Measurements from ENCODE around the gene FAHD2B. TPM values are rescaled to one million over a fixed set of nuclear protein-coding genes. Genes with fewer than 3 reads are reported as not detected.
A peak's percentile ranks its signal among the peaks of the same experiment; 100 is the strongest.
"Not testable (repeated sequence)": the region's sequence is repeated elsewhere in the genome, so short reads cannot be mapped to it uniquely, and the experiment has no call there.

Gene FAHD2B
- total RNA-seq, 1 donor from 2014 or later, result 14.6 TPM

DNA sequence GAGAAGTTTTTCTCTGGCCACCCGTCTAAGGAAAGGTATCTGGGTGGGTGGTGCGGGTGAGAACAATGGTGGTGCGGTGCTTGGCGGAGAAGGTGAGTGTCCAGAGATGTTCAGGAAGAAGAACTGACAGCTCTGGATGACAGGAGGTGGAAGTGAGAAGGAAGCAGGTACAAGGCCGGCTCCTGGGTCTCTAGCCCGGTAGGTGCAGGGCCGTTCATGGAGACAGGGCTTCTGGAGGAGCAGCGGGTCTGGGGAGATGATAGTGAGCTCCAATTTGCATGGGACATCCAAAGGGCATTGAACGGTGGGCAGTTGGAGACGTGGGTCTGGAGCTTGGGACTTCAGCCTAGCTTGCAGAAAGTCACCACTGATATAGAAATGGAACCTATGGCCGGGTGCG lies 979 bp upstream of the FAHD2B start:
- Mint-ChIP-seq H3K27me3 (ENCODE audit: unreplicated experiment) (no peaks in the 10 kb centered on the region), H3K27ac (ENCODE audit: unreplicated experiment) (no peak overlapping the region), H3K36me3 (ENCODE audit: low read depth, unreplicated experiment) (no peaks in the 10 kb centered on the region), H3K9me3 (ENCODE audit: unreplicated experiment) (no peaks in the 10 kb centered on the region), H3K4me3 (ENCODE audit: unreplicated experiment) (peak overlapping the region; percentile 85), H3K4me1 (ENCODE audit: unreplicated experiment) (peaks cover 4% of the 10 kb centered on the region)
- TF ChIP-seq CTCF (IDR thresholded peaks at IDR 0.05; ENCODE audit: unreplicated experiment), result no peak
- DNase-seq (ENCODE audit: low spot score), result no peak

- not testable (repeated sequence) for H3K9me3 Mint-ChIP-seq (ENCODE audit: unreplicated experiment); H3K4me1 Mint-ChIP-seq (ENCODE audit: unreplicated experiment); H3K27ac Mint-ChIP-seq (ENCODE audit: unreplicated experiment); H3K4me3 Mint-ChIP-seq (ENCODE audit: unreplicated experiment); H3K27me3 Mint-ChIP-seq (ENCODE audit: unreplicated experiment); DNase-seq (ENCODE audit: low spot score); H3K36me3 Mint-ChIP-seq (ENCODE audit: low read depth, unreplicated experiment)
Measured at GRCh38 chr2:97093983-97094771, 505 bp downstream of the FAHD2B start.

- DNase-seq (ENCODE audit: low spot score), result not testable (repeated sequence)
Measured at GRCh38 chr2:97092946-97093345, 1.7 kb downstream of the FAHD2B start.

DNA sequence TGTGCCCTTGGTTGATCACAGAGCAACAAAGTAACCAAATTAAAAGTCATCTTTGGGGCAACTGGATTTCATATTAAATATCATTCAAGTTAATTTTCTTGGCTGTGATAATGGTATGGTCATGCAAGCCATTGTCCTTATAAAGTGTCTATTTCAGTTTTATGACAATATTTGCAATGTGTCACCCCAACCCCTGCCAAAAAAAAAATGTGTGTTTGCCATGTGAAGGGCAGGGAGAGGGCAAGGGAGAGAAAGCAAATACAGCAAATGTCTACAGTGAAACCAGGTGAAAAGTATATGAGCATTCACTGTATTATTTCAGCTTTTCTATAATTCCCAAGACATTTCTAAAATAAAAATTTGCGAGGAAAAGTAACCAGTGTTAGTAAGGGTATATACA lies 6.0 kb downstream of the FAHD2B start:
- not testable (repeated sequence) for H3K27me3 Mint-ChIP-seq (ENCODE audit: unreplicated experiment); DNase-seq (ENCODE audit: low spot score); H3K36me3 Mint-ChIP-seq (ENCODE audit: low read depth, unreplicated experiment); H3K4me3 Mint-ChIP-seq (ENCODE audit: unreplicated experiment); H3K4me1 Mint-ChIP-seq (ENCODE audit: unreplicated experiment); H3K27ac Mint-ChIP-seq (ENCODE audit: unreplicated experiment); H3K9me3 Mint-ChIP-seq (ENCODE audit: unreplicated experiment)

More at GRCh38 chr2:97092946-97093345, 1.7 kb downstream of the FAHD2B start:
- not testable (repeated sequence) for H3K9me3 Mint-ChIP-seq (ENCODE audit: unreplicated experiment); H3K27ac Mint-ChIP-seq (ENCODE audit: unreplicated experiment); H3K27me3 Mint-ChIP-seq (ENCODE audit: unreplicated experiment); H3K36me3 Mint-ChIP-seq (ENCODE audit: low read depth, unreplicated experiment); H3K4me1 Mint-ChIP-seq (ENCODE audit: unreplicated experiment); H3K4me3 Mint-ChIP-seq (ENCODE audit: unreplicated experiment)

DNA sequence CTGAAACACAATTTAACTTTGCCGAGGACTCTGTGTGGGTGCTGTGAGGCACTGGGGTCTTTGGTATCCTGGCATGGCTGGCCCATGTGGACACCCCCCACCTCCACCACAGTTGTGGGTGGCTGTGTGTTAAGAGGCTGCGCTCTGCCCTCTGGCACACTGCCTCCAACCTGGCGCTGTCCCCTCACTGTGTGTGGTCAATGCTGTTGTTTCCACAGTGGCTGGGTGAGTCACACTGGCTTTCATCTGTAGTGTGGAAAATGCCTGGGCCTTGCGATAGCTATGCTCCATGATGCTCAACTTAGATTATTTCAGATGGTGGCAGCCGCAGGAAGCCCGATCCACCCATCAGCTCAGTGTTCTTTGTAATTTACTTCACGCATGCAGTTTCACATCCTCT lies 9.6 kb downstream of the FAHD2B start:
- H3K4me1 Mint-ChIP-seq (ENCODE audit: unreplicated experiment); H3K27ac Mint-ChIP-seq (ENCODE audit: unreplicated experiment); H3K36me3 Mint-ChIP-seq (ENCODE audit: low read depth, unreplicated experiment); H3K4me3 Mint-ChIP-seq (ENCODE audit: unreplicated experiment); H3K9me3 Mint-ChIP-seq (ENCODE audit: unreplicated experiment); DNase-seq (ENCODE audit: low spot score); H3K27me3 Mint-ChIP-seq (ENCODE audit: unreplicated experiment): not testable (repeated sequence)

GRCh38 chr2:97083516-97083915 lies 11.2 kb downstream of the FAHD2B start:
- H3K27me3 Mint-ChIP-seq (ENCODE audit: unreplicated experiment); H3K9me3 Mint-ChIP-seq (ENCODE audit: unreplicated experiment); H3K27ac Mint-ChIP-seq (ENCODE audit: unreplicated experiment); H3K4me3 Mint-ChIP-seq (ENCODE audit: unreplicated experiment); DNase-seq (ENCODE audit: low spot score); H3K4me1 Mint-ChIP-seq (ENCODE audit: unreplicated experiment); H3K36me3 Mint-ChIP-seq (ENCODE audit: low read depth, unreplicated experiment): not testable (repeated sequence)

- H3K4me1 Mint-ChIP-seq (ENCODE audit: unreplicated experiment); H3K27ac Mint-ChIP-seq (ENCODE audit: unreplicated experiment); H3K4me3 Mint-ChIP-seq (ENCODE audit: unreplicated experiment); H3K9me3 Mint-ChIP-seq (ENCODE audit: unreplicated experiment); H3K27me3 Mint-ChIP-seq (ENCODE audit: unreplicated experiment); H3K36me3 Mint-ChIP-seq (ENCODE audit: low read depth, unreplicated experiment); DNase-seq (ENCODE audit: low spot score): not testable (repeated sequence)
Measured at GRCh38 chr2:97082206-97082605, 12.5 kb downstream of the FAHD2B start.

DNA sequence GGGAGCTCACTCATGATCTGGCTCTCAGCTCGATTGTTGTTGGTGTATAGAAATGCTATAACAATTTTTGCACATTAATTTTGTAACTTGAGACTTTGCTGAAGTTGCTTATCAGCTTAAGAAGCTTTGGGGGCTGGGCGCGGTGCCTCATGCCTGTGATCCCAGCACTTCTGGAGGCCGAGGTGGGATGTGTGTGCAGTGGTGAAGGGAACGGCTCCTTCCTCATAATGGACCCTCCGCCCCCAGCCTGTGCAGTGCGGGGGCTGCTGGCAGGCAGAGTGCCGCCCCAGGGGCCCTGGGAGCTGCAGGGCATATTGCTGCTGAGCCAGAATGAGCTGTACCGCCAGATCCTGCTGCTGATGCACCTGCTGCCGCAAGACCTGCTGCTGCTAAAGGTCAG lies 13.8 kb downstream of the FAHD2B start:
- H3K36me3 Mint-ChIP-seq (ENCODE audit: low read depth, unreplicated experiment); DNase-seq (ENCODE audit: low spot score); H3K4me3 Mint-ChIP-seq (ENCODE audit: unreplicated experiment); H3K27ac Mint-ChIP-seq (ENCODE audit: unreplicated experiment); H3K27me3 Mint-ChIP-seq (ENCODE audit: unreplicated experiment); H3K9me3 Mint-ChIP-seq (ENCODE audit: unreplicated experiment); H3K4me1 Mint-ChIP-seq (ENCODE audit: unreplicated experiment): not testable (repeated sequence)

- not testable (repeated sequence) for H3K27me3 Mint-ChIP-seq (ENCODE audit: unreplicated experiment); H3K36me3 Mint-ChIP-seq (ENCODE audit: low read depth, unreplicated experiment); H3K9me3 Mint-ChIP-seq (ENCODE audit: unreplicated experiment); DNase-seq (ENCODE audit: low spot score); H3K27ac Mint-ChIP-seq (ENCODE audit: unreplicated experiment); H3K4me1 Mint-ChIP-seq (ENCODE audit: unreplicated experiment); H3K4me3 Mint-ChIP-seq (ENCODE audit: unreplicated experiment)
Measured at GRCh38 chr2:97077213-97077612, 17.5 kb downstream of the FAHD2B start.

DNA sequence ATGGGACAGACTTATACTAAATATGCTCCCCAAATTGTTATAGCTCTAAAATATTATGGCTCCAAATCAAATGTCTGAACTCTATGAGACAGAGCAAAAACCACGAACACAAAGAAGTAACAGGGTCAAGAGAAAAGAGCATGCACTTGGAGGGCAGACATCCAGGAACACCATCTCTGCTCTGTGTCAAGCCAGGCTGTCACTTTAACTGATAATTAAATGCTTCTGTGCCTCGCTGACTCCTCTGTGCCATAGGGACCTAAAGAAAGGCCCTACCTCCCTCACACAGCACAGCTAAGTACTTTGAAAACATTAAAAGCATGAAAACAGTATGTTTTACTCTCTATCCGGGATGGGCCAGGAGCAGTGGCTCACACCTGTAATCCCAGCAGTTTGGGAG lies 23.8 kb downstream of the FAHD2B start:
- H3K9me3 Mint-ChIP-seq (ENCODE audit: unreplicated experiment), result not testable (repeated sequence)

DNA sequence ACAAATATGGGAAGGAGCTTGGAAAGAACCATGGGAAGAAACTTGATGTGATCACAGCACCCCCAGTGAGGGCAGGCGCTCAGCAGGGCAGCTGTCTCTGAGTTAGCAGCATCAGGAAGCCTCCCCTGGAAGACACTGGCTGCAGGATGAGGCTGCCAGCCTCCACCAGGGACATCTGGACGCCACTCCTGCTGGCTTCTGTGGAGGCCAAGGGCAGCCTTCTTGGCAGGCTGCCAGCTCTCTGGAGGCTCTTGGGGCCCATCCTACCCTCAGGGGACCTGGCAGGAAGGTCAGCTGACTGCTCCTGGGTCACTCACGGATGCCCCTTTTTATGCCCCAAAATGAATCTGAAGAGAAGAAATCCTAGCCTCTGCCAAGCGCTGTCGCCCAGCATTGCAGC lies 26.0 kb downstream of the FAHD2B start:
- not testable (repeated sequence) for H3K36me3 Mint-ChIP-seq (ENCODE audit: low read depth, unreplicated experiment); H3K4me3 Mint-ChIP-seq (ENCODE audit: unreplicated experiment); DNase-seq (ENCODE audit: low spot score); H3K4me1 Mint-ChIP-seq (ENCODE audit: unreplicated experiment); H3K27me3 Mint-ChIP-seq (ENCODE audit: unreplicated experiment); H3K27ac Mint-ChIP-seq (ENCODE audit: unreplicated experiment); H3K9me3 Mint-ChIP-seq (ENCODE audit: unreplicated experiment)

More for the DNA sequence above, 23.8 kb downstream of the FAHD2B start:
- not testable (repeated sequence) for H3K27me3 Mint-ChIP-seq (ENCODE audit: unreplicated experiment); DNase-seq (ENCODE audit: low spot score); H3K27ac Mint-ChIP-seq (ENCODE audit: unreplicated experiment); H3K36me3 Mint-ChIP-seq (ENCODE audit: low read depth, unreplicated experiment); H3K4me1 Mint-ChIP-seq (ENCODE audit: unreplicated experiment); H3K4me3 Mint-ChIP-seq (ENCODE audit: unreplicated experiment)
